CD4-positive, alpha-beta T cell treated with Interleukin-10 for 1 hour (primary cell): ENCODE results near the gene AKAP12.
"Not testable (repeated sequence)": the region's sequence is repeated elsewhere in the genome, so short reads cannot be mapped to it uniquely, and the experiment has no call there.

ENCODE experiments used
- DNase-seq: peaks from one replicate; pipeline ENCODE4 v3.0.0-alpha.2; 2020

The AKAP12 gene

DNA sequence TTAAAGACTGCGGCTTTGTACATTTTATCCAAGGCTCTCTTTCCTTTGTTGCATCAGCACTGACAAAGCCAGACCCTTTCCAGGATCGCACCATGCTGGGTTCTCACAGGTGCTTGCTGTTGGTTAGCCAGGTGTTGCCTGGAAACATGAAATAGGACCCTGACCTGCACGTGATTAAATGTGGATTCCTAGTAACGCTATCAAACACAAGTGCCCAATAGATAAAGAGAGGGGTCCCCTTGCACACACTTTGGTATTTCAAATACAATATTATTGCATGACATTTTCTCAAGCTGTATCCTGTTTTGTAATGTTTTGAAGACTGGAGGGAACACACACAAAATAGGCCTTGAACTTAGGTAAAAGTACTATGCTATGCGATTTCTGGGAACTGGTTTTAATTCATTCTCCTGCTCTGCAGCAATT lies 73.3 kb downstream of the AKAP12 start:
- DNase-seq, result no peak

DNA sequence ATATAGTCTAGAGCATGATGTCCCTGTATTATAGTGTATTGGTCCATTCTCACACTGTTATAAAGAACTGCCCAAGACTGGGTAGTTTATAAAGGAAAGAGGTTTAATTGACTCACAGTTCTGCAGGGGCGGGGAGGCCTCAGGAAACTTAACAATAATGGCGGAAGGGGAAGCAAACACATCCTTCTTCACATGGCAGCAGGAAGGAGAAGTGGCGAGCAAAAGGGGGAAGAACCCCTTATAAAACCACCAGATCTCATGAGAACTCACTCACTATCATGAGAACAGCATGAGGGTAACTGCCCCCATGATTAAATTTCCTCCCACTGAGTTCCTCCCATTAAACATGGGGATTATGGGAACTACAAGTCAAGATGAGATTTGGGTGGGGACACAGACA lies 75.9 kb downstream of the AKAP12 start:
- DNase-seq, result not testable (repeated sequence)

DNA sequence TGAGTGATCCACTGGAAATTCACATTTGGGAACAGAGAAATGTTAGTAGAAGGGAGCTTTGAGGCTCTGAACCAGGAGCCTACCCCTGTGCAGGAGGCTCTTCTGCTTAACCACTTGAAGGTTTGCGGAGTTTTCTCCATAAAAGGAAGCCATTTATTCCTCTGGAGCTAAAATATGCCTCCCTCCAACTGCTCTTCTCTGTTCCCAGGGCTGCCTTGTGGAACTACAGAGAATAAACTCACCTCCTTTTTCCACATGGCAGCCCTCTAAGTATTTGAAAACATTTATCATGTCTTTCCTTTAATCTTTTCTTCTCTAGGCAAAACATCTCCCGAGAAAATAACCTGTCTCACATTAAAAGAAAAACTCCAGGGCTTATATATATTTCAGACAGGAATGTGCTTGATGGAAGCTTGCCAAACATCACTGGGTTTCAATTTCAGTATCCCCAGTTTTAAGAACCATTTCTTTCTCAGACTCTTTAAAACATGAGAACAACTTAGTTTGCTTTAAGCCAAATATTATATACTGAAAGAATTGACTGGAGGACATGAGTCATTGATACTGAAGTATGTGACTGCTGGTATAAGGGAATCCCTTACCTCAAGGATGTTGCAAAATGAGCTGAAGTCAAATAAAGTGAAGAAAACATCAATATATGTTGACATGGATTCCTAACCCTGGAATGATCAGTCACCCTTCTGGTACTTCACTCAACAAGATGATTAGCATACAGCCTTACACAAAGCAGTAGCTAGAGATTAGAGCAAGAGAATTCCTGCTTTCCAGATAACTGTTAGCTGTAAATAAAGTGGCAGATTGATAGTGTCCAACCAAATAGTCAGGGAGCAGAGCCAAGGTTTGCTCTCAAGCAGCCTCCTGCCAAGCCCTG lies 77.6 kb downstream of the AKAP12 start:
- no peak for DNase-seq

DNA sequence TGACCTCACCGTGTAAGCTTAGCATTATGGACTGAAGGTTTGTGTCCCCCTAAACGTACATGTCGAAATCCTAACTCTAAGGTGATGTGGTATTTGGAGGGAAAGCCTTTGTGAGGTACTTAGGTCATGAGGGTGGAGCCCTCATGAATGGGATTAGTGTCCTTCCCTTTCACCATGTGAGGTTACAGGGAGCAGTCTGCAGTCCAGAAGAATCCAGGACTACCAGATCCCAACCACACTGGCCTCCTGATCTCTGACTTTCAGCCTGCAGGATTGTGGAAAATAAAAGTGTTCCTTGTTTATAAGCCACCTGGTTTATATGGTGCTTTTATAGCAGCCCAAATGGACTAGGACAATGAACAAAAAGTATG lies 78.2 kb downstream of the AKAP12 start:
- no peak for DNase-seq

DNA sequence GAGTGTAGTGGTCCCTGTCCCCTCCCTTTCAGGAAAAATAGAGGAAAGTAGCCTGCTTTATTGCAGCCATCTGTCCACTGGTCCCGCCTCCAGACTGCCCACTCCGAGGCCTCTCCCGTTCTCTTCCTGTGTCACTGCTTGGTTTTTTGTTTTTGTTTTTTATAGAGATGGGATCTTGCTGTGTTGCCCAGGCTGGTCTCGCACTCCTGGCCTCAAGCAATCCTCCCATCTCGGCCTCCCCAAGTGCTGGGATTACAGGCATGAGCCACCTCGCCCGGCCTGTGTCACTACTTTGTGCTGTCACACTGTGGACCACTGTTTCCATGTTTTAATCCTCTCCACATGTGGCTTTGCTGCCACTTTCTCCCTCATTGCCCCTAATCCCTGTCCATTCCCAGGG lies 80.4 kb downstream of the AKAP12 start:
- DNase-seq, result no peak

DNA sequence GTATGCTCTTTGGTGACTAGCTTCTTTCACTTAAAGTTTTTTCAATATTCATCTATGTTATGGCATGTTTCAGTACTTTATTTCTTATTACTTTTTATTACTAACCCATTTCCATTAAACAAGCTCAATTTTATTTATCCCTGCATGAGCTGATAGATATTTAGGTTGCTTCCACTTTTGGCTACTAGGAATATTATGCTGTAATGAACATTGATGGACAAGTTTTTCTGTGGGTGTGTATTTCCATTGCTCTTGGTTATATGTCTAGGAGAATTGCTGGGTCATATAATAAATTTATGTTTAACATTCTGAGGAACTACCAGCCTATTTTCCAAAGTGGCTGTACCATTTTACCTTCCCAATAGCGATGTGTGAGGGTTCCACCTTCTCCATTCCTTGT lies 81.7 kb downstream of the AKAP12 start:
- DNase-seq, result no peak

DNA sequence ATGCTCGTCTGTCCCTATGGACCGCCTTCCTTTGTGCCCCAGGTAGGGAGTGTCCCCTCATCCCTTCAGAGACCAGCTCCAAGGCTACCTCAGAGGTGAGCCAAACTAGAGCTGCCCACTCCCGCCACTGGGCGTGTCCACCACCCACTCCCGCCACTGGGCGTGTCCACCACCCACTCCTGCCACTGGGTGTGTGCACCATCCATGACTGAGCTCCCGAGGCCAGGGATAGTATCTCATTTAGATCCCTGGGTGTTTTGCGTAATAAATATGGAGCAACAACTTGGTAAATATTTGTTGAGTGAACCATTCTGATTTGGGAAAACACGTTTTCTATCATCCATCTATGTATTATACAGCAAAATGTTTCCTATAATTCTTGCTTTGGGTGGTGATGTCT lies 82.8 kb downstream of the AKAP12 start:
- DNase-seq, result no peak

DNA sequence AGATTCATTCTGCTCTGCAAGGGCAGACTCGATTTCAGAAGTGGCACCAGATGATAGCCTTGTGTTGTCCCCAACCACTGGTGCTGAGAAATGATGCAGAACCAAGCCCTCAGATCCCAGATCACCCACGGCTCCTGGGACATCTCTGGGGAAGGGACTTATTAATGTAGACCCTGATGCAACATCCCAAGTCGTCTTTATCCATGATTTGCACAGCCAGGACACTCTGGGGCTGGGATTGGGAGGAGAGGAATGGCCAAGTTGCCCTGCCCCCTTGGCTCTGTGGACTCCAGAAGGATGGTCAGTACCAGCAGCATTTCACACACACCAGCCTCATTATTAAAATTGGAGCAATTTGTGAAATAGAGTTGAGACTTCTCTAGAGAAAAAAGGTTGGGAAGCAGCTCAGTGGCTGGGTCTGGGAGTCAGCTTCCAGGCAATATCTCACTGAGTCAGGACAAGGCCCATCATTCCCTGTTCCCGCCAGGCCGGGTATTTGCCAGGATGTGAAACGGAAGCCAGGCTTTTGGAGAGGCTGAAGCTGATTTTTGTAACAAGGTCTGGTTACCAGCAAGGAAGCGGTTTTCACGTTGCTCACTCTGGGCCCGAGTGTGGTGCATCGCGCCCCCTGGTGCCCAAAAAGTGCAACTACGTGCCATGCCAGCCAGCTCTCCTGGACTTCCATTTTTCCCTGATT lies 84.2 kb downstream of the AKAP12 start:
- peak; percentile 72 for DNase-seq

DNA sequence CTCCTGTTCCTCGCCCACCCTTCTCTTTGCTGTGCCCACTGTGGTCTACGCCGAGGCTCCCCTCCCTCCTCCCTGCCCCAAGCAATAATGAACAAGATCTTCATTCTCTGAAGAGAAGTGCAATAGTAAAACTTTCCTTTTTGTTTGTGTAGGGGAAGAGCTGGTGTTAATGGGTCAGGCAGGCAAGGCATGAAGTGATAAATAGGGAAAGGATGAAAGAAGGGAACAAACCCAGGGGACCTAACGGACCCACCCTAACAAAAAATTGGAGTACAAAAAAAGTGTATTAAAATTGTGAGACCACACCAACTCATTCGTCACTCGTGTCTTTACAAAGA lies 84.7 kb downstream of the AKAP12 start:
- DNase-seq, result no peak

DNA sequence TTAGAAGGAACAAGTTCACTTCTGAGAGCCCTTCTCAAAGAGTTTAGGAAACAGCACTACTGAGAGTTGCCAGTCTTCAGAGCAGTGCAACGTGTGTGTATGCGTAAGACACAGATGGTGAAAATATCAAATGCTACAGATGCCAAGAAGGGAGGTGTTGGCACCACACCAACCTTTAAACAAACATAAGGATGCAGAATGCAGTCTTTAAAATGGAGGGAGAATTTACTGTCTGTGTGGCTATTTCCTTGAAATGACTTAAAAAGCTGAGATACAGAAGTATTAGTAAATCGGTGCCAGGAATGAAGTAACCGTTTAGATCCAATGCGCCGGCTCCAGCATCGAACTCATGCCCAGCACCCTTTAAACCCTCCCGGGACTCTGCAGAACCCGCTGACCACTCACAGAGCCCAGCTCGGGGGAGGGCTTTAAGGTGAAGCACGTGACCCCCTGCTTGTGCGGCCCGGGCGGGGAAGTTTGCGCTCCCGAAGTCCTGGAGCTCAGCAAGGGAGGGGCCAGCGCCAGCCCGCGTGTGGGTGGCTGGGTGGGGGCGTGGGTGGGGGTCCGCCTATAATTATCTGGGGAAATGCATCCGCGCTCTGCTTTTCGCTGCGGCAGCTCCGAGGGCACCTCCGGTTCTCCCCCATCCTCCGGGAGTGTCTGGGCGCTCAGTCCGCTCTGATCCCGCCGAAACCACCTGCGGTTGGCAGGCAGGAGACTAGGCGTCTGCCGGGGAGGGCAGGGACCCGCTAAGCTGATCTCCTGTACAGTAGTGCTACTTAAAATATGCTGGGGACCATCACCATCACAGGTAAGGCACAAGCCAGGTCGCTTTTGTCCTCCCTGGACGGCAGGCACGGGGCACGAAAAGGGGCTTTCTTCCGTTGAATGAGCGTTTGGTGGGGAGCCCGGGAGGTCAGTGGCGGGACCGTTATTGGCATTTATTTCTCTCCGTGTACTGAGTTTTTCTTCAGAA lies 85.6 kb downstream of the AKAP12 start:
- DNase-seq, result peak; percentile 17

DNA sequence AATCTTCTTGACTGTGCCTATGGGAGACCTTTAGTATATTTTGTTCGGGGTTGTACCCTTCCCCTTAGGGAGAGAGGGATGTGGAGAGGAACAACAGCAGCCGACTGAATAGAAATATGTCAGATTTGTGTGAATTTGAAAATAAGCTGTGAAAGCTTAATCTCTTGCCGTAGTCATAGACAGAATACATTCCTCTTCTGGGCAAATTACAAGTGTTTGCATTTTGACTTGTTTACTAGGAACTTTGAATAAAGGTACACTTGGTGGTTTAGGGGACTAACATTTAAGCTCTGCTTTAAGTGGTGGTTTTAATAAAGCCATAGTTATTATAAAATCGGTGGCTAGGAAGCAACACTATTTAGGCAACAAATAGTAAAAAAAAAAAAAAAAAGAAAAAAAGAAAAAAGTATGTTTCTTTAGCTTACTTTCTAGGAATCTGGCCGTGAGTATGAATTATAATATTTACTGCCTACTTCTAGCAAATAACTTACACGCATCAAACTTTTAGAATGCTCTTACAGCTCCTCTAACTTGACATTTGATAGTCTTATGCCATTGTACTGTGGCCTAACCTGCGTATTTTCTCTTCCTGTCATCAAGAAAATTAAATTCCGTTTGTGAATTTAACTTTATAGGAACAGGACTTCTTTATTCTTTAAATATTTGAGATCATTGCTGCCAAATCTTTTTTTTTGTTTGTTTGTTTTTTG lies 86.5 kb downstream of the AKAP12 start:
- no peak for DNase-seq

DNA sequence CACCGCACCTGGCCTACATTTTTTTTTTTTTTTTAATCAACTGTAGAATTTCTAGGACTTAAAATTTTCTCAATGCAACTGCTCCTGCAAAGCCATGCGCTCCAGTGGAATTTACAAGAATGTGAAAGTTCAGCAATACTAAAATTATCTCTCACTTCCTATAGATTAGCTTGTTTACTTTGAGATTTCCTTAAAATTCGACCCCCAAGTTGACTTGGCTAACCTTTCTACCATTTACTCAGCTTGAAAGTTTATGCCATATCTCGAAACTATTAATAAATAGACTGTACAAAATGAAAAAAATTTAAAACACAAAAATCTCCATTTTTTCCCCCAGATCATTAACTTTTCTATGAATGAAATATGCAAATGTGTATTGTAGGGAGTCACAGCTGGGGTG lies 87.3 kb downstream of the AKAP12 start:
- no peak for DNase-seq

DNA sequence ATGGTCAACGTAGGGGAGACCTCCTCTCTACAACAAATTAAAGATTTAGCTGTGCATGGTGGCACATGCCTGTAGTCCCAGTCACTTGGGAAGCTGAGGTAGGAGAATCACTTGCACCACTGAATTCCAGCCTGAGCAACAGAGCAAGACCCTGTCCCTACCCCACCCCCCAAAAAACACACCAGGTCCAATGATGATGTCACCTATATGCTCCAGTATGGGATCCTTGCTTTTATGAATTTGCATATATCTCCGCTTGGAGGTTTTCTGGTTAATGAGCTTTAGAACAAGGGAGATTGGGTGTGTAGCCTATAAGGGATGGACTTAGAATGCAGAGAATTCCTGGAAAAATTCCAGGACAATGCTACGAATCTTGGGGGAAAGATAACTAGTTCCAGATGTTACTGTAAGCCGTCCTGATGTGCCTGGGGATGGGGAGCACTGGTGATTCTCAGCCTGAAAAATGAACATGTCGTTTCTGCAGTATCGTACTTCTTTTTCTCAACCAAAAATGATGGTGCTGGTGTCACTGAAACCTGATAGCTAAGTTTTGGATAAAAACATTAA lies 90.4 kb downstream of the AKAP12 start:
- no peak for DNase-seq

DNA sequence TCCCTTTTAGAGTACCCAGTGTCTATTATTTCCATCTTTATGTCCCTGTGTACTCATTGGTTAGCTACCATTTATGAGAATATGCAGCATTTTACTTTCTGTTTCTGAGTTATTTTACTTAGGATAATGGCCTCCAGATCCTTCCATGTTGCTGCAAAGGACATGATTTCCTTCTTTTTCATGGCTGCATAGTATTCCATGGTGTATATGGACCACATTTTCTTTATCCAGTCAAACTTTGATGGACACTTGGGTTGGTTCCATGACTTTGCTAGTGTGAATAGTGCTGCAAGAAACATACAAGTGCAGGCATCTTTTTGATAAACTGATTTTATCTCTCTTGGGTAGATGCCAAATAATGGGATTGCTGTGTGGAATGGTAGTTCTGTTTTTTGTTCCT lies 96.2 kb downstream of the AKAP12 start:
- DNase-seq, result no peak

DNA sequence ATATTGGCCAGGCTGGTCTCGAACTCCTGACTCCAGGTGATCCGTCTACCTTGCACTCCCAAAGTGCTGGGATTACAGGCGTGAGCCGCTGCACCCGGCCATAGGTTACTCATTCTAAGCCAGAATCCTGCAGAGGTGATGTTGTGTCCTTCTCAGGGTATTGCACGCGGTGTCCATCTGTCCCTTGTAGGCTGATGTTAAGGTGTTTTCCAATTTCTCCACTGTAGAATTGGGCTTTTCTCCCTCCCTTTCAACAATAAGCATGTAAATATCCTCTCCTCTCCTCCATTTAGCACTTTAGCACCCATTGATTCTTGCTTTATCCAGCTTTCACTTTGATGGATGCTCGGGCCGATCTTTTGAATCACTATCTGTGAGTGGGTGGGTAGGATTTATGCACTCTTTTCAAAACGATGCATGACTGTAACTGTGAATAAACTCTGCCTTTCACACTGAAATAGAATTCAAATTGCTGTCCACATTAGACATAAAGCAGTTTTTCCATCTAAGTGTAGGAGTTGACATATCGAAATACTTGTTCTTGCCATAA lies 99.0 kb downstream of the AKAP12 start:
- DNase-seq, result no peak

DNA sequence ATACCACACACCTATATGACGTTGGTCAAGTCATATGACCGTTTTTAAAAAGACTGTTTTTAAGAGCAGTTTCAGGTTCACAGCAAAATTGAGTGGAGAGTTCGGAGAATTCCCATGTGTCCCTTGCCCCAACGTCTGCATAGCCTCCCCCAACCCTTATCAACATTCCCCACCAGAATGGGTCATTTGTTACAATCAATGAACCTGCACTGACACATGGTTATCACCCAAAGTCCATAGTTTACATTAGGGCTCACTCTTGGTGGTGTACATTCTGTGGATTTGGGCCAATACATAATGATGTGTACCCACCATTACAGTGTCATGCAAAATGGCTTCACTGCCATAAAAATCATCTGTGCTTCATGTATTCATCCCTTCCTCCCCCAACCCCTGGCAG lies 99.6 kb downstream of the AKAP12 start:
- no peak for DNase-seq

DNA sequence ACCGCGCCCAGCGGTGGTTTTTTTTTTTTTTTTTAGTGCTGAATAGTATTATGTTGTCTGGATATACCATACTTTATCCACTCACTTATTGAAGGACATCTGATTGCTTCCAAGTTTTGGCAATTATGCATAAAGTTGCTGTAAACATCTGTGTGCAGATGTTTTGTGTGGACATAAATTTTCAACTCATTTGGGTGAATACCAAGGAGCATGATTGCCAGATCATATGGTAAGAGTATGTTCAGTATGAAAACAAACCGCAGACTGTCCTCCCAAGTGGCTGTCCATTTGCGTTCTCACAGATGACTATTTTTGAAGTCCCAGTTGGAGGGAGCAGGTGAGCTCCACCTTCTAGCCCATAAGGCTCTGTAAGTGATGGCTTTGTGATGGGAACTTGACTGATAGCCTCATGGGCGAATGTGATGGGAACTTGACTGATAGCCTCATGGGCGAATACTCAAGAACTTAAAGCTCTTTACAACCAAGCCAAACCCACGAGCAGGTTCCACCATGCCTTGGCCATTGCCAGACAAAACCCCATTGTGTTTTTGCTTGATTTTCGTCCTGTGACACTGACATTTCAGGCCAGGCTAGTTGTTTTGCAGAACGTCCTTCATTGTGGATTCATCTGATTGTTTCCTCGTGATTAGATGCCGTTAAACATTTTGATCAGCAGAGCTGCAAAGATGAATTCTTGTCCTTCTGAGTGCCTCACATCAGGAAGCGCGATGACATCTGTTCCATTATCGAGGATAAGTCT lies 100.6 kb downstream of the AKAP12 start:
- DNase-seq, result no peak

DNA sequence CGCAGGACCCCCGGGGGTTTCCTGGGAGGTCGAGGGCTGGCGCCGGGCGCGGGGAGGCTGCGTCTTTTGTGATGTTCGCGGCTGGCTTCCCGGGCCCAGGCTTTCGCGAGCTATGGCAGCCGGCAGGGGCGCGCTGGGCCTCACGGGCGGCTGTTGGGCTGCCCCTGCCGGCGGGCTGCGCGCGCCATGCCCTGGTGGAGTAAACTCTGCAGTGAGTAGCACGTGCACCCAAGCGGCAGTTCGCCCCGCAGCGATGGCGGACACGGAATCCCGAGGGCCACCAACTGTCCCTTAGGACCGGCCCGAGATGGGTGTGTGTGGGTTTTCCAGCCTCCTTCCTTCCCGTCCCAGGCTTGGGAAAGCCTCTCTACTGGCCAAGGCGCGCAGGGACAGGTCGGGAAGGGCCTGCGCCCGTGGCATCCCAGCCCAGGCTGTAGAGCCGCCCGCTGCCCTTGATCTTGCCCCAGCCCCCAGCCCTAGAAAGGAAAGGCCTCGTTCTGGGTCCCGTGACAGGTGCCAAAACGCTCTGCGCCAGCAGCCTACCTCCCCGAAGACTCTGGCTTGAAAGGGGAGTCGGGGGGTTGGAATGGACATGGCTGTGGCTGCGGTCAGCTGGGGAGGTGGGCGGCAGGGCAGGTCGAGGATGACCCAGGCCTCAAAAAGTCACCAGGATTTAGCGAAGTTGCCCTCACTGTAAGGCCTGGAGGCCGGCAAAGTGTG lies 101.9 kb downstream of the AKAP12 start:
- no peak for DNase-seq

DNA sequence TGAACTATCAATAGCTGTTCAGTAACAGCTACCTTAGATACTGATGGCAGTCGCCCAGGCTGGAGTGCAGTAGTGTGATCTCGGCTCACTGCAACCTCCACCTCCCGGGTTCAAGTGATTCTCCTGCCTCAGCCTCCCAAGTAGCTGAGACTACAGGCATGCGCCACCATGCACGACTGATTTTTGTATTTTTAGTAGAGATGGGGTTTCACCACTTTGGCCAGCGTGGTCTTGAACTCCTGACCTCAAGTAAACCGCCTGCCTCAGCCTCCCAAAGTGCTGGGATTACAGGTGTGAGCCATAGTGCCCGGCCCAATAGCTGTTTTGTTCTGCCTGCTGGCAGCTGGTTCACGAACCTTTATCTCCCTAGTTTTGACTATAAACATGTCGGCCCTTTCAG lies 103.0 kb downstream of the AKAP12 start:
- DNase-seq, result not testable (repeated sequence)

DNA sequence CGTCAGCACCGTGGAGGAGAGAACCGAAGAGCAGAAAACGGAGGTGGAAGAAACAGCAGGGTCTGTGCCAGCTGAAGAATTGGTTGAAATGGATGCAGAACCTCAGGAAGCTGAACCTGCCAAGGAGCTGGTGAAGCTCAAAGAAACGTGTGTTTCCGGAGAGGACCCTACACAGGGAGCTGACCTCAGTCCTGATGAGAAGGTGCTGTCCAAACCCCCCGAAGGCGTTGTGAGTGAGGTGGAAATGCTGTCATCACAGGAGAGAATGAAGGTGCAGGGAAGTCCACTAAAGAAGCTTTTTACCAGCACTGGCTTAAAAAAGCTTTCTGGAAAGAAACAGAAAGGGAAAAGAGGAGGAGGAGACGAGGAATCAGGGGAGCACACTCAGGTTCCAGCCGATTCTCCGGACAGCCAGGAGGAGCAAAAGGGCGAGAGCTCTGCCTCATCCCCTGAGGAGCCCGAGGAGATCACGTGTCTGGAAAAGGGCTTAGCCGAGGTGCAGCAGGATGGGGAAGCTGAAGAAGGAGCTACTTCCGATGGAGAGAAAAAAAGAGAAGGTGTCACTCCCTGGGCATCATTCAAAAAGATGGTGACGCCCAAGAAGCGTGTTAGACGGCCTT lies 110.0 kb downstream of the AKAP12 start:
- DNase-seq, result no peak
